K562 (cell line): ENCODE results near the gene FANCC. TPM values are rescaled to one million over a fixed set of nuclear protein-coding genes. Genes with fewer than 3 reads are reported as not detected.

ENCODE experiments used
- ATAC-seq: fragments of 200-7000 bp; cut with Tn5 transposase; 3 replicates; pipeline ENCODE4 v1.9.1; 2020; ENCODE audit warnings: moderate library complexity
- BruUV-seq: library from RNA; stranded (reverse); fragments of 400-500 nt; replicated peaks from 2 replicates; lab custom pipeline; 2021; lab: Mats Ljungman, UMichigan
- CTCF ChIA-PET: fragments of 300-600 bp; formaldehyde crosslinking; extraction: SDS; loops from one replicate; lab custom pipeline; 2021; ENCODE audit warnings: low intra/inter-chr PET ratio; lab: Yijun Ruan, JAX
- POLR2A ChIA-PET: fragments of 300-600, 350-650 bp; sonication (Branson Sonifier 250); formaldehyde crosslinking; extraction: SDS; loops from one replicate; lab custom pipeline; 2021; ENCODE audit warnings: antibody characterized with exemption, inconsistent platforms; lab: Yijun Ruan, JAX
- DNase-seq, 4 experiments: peaks; one replicate each; pipeline versions ENCODE4 v3.0.0 to v3.0.0-alpha.2; 2011 to 2018; ENCODE audit warnings: low spot score in 3 of 4, mixed read lengths in 3 of 4; ENCODE audit errors: extremely low read depth in 1 of 4
- FAIRE-seq: peaks from 2 replicates; lab custom pipeline; 2011; peaks lifted over from hg19 to GRCh38; lab: Jason Lieb, UNC
- H2AFZ ChIP-seq: 2 replicates; pipeline ENCODE4 v1.6.0; 2011; ENCODE audit warnings: low read depth, low read length, control low read depth, inconsistent platforms
- H3K27ac ChIP-seq: fragments of 200-600 bp; 3 replicates; pipeline ENCODE4 v1.8.0; 2011; ENCODE audit warnings: low read depth, mild to moderate bottlenecking, control low read depth, inconsistent platforms, low read length, moderate library complexity, mixed read lengths; ENCODE audit errors: extremely low read depth
- H3K27me3 ChIP-seq, 2 experiments: fragments of 300-600 bp in 1 of 2; 2 replicates in 1 of 2; 3 replicates in 1 of 2; pipeline versions ENCODE4 v1.6.0 to v1.8.0; 2011; ENCODE audit warnings: inconsistent platforms in 2 of 2, low read length in 2 of 2, mild to moderate bottlenecking in 1 of 2, mixed read lengths in 1 of 2, moderate library complexity in 1 of 2; ENCODE audit not compliant: control insufficient read depth in 2 of 2, insufficient read depth in 2 of 2
- H3K36me3 ChIP-seq: fragments of 300-600 bp; 3 replicates; pipeline ENCODE4 v1.8.0; 2011; ENCODE audit warnings: mild to moderate bottlenecking, low read length, inconsistent platforms; ENCODE audit not compliant: control insufficient read depth, insufficient read depth
- H3K4me1 ChIP-seq, 2 experiments: fragments of 200-600 bp in 1 of 2; replicated peaks in 1 of 2; 2 replicates in 1 of 2; 3 replicates in 1 of 2; pipeline versions ENCODE4 v1.5.1 to v1.8.0; 2011; ENCODE audit warnings: inconsistent platforms in 2 of 2, low read length in 2 of 2, mild to moderate bottlenecking in 1 of 2, mixed read lengths in 1 of 2, moderate library complexity in 1 of 2; ENCODE audit not compliant: control insufficient read depth in 2 of 2, insufficient read depth in 2 of 2
- H3K4me2 ChIP-seq: 2 replicates; pipeline ENCODE4 v1.6.1; 2011; ENCODE audit warnings: low read length, control low read depth, inconsistent platforms, mixed read lengths; ENCODE audit not compliant: insufficient read depth
- H3K4me3 ChIP-seq: fragments of 200-600 bp; sonication (generic), shearing (Covaris generic); 2 replicates; pipeline ENCODE4 v1.5.1; 2016; ENCODE audit warnings: control low read depth, inconsistent platforms
- H3K79me2 ChIP-seq: fragments of 200-600 bp; 3 replicates; pipeline ENCODE4 v1.8.0; 2011; ENCODE audit warnings: low read length, inconsistent platforms; ENCODE audit not compliant: control insufficient read depth, insufficient read depth
- H3K9ac ChIP-seq, 2 experiments: 2 replicates each; pipeline versions ENCODE4 v1.6.0 to v1.6.1; 2011; ENCODE audit warnings: low read depth in 2 of 2, low read length in 2 of 2, control low read depth in 1 of 2, inconsistent platforms in 1 of 2, mild to moderate bottlenecking in 1 of 2, mixed read lengths in 1 of 2; ENCODE audit not compliant: insufficient read depth in 1 of 2
- H3K9me1 ChIP-seq: one replicate; pipeline ENCODE4 v1.6.0; 2011; ENCODE audit warnings: inconsistent platforms, mild to moderate bottlenecking, low read length, moderate library complexity; ENCODE audit not compliant: control insufficient read depth, insufficient read depth
- H3K9me3 ChIP-seq: replicated peaks from 2 replicates; pipeline ENCODE4 v1.5.1; 2011; ENCODE audit warnings: low read depth, low read length, inconsistent platforms; ENCODE audit not compliant: control insufficient read depth, insufficient read depth
- H4K20me1 ChIP-seq: replicated peaks from 2 replicates; pipeline ENCODE4 v1.6.1; 2011; ENCODE audit warnings: low read length, inconsistent platforms, mixed read lengths; ENCODE audit not compliant: control insufficient read depth, insufficient read depth
- ARID1B ChIP-seq: fragments of 450-650 bp; IDR thresholded peaks from 2 replicates; pipeline ENCODE4 v1.6.1; 2016; ENCODE audit warnings: antibody characterized with exemption, mild to moderate bottlenecking, inconsistent platforms
- ASH1L ChIP-seq: fragments of 450-650 bp; IDR thresholded peaks from 2 replicates; pipeline ENCODE4 v1.6.1; 2018; ENCODE audit warnings: borderline replicate concordance, mild to moderate bottlenecking, low read depth; ENCODE audit not compliant: partially characterized antibody
- CBX8 ChIP-seq: fragments of 200-600 bp; sonication (generic); IDR thresholded peaks from 2 replicates; pipeline ENCODE4 v1.6.1; 2012; ENCODE audit warnings: borderline replicate concordance, mixed run types, low read depth, mild to moderate bottlenecking, moderate library complexity, mixed read lengths, low read length, control low read depth, inconsistent platforms; ENCODE audit not compliant: poor library complexity, severe bottlenecking; ENCODE audit errors: extremely low read depth
- CC2D1A ChIP-seq: fragments of 450-650 bp; IDR thresholded peaks from 2 replicates; pipeline ENCODE4 v1.6.1; 2017; ENCODE audit warnings: mild to moderate bottlenecking
- ESRRB ChIP-seq: fragments of 250-450 bp; sonication (Bioruptor Pico); IDR thresholded peaks from 2 replicates; pipeline ENCODE4 v1.5.0; 2020; ENCODE audit warnings: mild to moderate bottlenecking, moderate library complexity, borderline replicate concordance
- ETV6 ChIP-seq, 3 experiments: fragments of 150-350 bp in 1 of 3; sonication (generic) in 1 of 3; formaldehyde crosslinking in 1 of 3; IDR thresholded peaks; 2 replicates each; pipeline versions ENCODE4 v1.6.1 to v1.8.0; 2014 to 2022; ENCODE audit warnings: borderline replicate concordance in 2 of 3, low read depth in 2 of 3, antibody characterized with exemption in 1 of 3, low read length in 1 of 3, mild to moderate bottlenecking in 1 of 3, missing genetic modification reagents in 1 of 3
- HMG20B ChIP-seq: fragments of 250-450 bp; sonication (Bioruptor Pico); IDR thresholded peaks from 2 replicates; pipeline ENCODE4 v1.5.0; 2021; ENCODE audit warnings: mild to moderate bottlenecking
- MBD2 ChIP-seq: sonication (generic); IDR thresholded peaks from 2 replicates; pipeline ENCODE4 v1.6.1; 2016; ENCODE audit warnings: low read depth, borderline replicate concordance
- MCM2 ChIP-seq: fragments of 450-650 bp; IDR thresholded peaks from 2 replicates; pipeline ENCODE4 v1.6.1; 2017; ENCODE audit warnings: low read depth, mild to moderate bottlenecking
- PHTF2 ChIP-seq: fragments of 250-450 bp; sonication (Bioruptor Pico); IDR thresholded peaks from 2 replicates; pipeline ENCODE4 v1.5.0; 2021; ENCODE audit warnings: mild to moderate bottlenecking
- POLR2AphosphoS5 ChIP-seq: IDR thresholded peaks from 2 replicates; pipeline ENCODE4 v1.6.1; 2011; ENCODE audit warnings: mild to moderate bottlenecking, low read depth, low read length, moderate library complexity; ENCODE audit not compliant: control insufficient read depth, insufficient read depth
- RCOR1 ChIP-seq, 2 experiments: IDR thresholded peaks; 2 replicates each; pipeline ENCODE4 v1.6.1; 2012; ENCODE audit warnings: low read depth in 2 of 2, low read length in 2 of 2, borderline replicate concordance in 1 of 2, improper control_type of control experiment in 1 of 2
- TCF7L2 ChIP-seq: fragments of 150-350 bp; IDR thresholded peaks from 2 replicates; pipeline ENCODE4 v1.6.1; 2016; ENCODE audit warnings: low read depth, mild to moderate bottlenecking, low read length, moderate library complexity
- TFE3 ChIP-seq: fragments of 450-650 bp; formaldehyde crosslinking; IDR thresholded peaks from 2 replicates; pipeline ENCODE4 v1.4.0; 2020; ENCODE audit warnings: mild to moderate bottlenecking, mixed read lengths
- ZBTB7A ChIP-seq: IDR thresholded peaks from 2 replicates; pipeline ENCODE4 v1.6.1; 2011; ENCODE audit warnings: low read depth, mild to moderate bottlenecking, low read length, moderate library complexity, borderline replicate concordance; ENCODE audit not compliant: control insufficient read depth
- ZNF121 ChIP-seq: sonication (generic); formaldehyde crosslinking; conservative IDR thresholded peaks from 2 replicates; pipeline ENCODE4 v1.8.0; 2022; ENCODE audit warnings: missing genetic modification reagents
- ZNF274 ChIP-seq: IDR thresholded peaks from 2 replicates; pipeline ENCODE4 v1.6.1; 2011; ENCODE audit warnings: low read depth, mild to moderate bottlenecking, low read length, moderate library complexity, borderline replicate concordance
- WGBS: fragments of 100-300 bp; shearing (Covaris generic); methylation state at CpG from one replicate; pipeline ENCODE4 v1.1.6; 2016; ENCODE audit warnings: low coverage, mixed read lengths; ENCODE audit not compliant: insufficient coverage; ENCODE audit errors: missing lambda C conversion rate; 5-methylcytosine and 5-hydroxymethylcytosine counted together
- in situ Hi-C: fragments of 300-500 bp; cut with MboI; formaldehyde crosslinking; loops from 4 replicates; pipeline ENCODE4 v1.15.0; 2018; ENCODE audit warnings: inconsistent platforms, mixed read lengths
- intact Hi-C: fragments of 100-400 bp; cut with micrococcal nuclease; formaldehyde crosslinking; loops from 2 replicates; pipeline ENCODE4 v1.14.2; 2022
- polyA plus RNA-seq, 8 experiments: library from polyadenylated mRNA; depleted of rRNA in 4 of 8; stranded (reverse) in 5 of 8; unstranded in 3 of 8; fragments of >200 nt; fragmentation: Nextera tagmentation in 2 of 8; fragmentation: Illumina TruSeq in 1 of 8; extraction: Ambion mirVana in 2 of 8; extraction: Trizol in 1 of 8; gene quantifications; 2 replicates each; pipeline versions ENCODE4 v1.2.1 to v1.2.3, GENCODE V29; 2011 to 2014; ENCODE audit warnings: inconsistent platforms in 1 of 8, missing spikeins in 1 of 8
- total RNA-seq, 7 experiments: library from RNA; depleted of rRNA in 6 of 7; stranded (reverse); fragments of >200 nt in 6 of 7; fragmentation: Illumina TruSeq in 2 of 7; extraction: Trizol in 2 of 7; gene quantifications; 2 replicates each; pipeline versions ENCODE4 v1.2.1 to v1.2.3, GENCODE V29; 2011 to 2021; ENCODE audit warnings: low replicate concordance in 1 of 7

The FANCC gene
- total and polyA plus RNA-seq, 9 of the 15 experiments (the other 6 are each of a cell fraction or from before 2014, with no cell fraction given): 4.6 to 18.4 (median 14.2) TPM

- TF ChIP-seq HMG20B (CRISPR knock-in tag): no peak
- no peak for TF ChIP-seq ZBTB7A
- TF ChIP-seq POLR2AphosphoS5: no peak
- TF ChIP-seq, all 486 proteins: peak for 0
These were observed 235.5 kb downstream of the FANCC start (continued) for GRCh38 chr9:95081998-95082397.

- H3K4me1 ChIP-seq: peaks cover 0 to 9% of the 10 kb centered on the region in 2 experiments; a peak in 2 of 5 replicates
- H3K27ac ChIP-seq: no peak overlapping the region
- intact Hi-C loops (no loop called here), in situ Hi-C loops (loop anchor here (10.0 kb wide), 1 partner anchor 296 kb away; no protein-coding TSS in a partner anchor)
- DNase-seq (no peak), ATAC-seq (no peak), FAIRE-seq (no peak)
- H4K20me1 ChIP-seq: no peaks in the 10 kb centered on the region
- ChIA-PET CTCF (no interaction called here), POLR2A (interaction anchor here (0.7 kb wide), 2 partner anchors 14 to 15 kb away, joined by 3 read pairs; no protein-coding TSS in a partner anchor)
- H3K36me3 ChIP-seq: peaks cover 17% of the 10 kb centered on the region; the same call in 2 of the 3 replicates
- H3K9me3 ChIP-seq: no peaks in the 10 kb centered on the region
- no peaks in the 10 kb centered on the region for H3K9me1 ChIP-seq
- no peaks in the 10 kb centered on the region for H3K27me3 ChIP-seq
- 85% methylated on average over 20 of the region's 20 CpGs for WGBS
- no peak overlapping the region for H3K4me2 ChIP-seq
- no peak overlapping the region for H3K4me3 ChIP-seq
- H2AFZ ChIP-seq: no peak overlapping the region
- no TSS peak for BruUV-seq
- H3K9ac ChIP-seq: peak overlapping the region in 1 of 2 experiments; percentile 6; a peak in 1 of 4 replicates
- H3K79me2 ChIP-seq: no peaks in the 10 kb centered on the region
- TF ChIP-seq ZNF121 (CRISPR knock-in tag) (no peak), PHTF2 (no peak), ASH1L (no peak), ESRRB (CRISPR knock-in tag) (no peak), TFE3 (CRISPR knock-in tag) (no peak), ZNF274 (no peak), ARID1B (no peak), ETV6 (IDR thresholded peaks at IDR 0.05; ENCODE audit: borderline replicate concordance in 1 of 2, low read depth in 2 of 2, low read length in 1 of 2) (no peak), ETV6 (CRISPR knock-in tag; IDR thresholded peaks at IDR 0.05; ENCODE audit: borderline replicate concordance) (no peak), MBD2 (no peak), TCF7L2 (no peak), CC2D1A (no peak), MCM2 (no peak), RCOR1 (IDR thresholded peaks at IDR 0.05; ENCODE audit: borderline replicate concordance in 1 of 2, low read depth in 2 of 2, low read length in 2 of 2) (no peak), CBX8 (no peak)
These were observed 236.4 kb downstream of the FANCC start for GRCh38 chr9:95080961-95081647.
